ENCODE data around the gene BPIFA2.

BPIFA2 gene

DNA sequence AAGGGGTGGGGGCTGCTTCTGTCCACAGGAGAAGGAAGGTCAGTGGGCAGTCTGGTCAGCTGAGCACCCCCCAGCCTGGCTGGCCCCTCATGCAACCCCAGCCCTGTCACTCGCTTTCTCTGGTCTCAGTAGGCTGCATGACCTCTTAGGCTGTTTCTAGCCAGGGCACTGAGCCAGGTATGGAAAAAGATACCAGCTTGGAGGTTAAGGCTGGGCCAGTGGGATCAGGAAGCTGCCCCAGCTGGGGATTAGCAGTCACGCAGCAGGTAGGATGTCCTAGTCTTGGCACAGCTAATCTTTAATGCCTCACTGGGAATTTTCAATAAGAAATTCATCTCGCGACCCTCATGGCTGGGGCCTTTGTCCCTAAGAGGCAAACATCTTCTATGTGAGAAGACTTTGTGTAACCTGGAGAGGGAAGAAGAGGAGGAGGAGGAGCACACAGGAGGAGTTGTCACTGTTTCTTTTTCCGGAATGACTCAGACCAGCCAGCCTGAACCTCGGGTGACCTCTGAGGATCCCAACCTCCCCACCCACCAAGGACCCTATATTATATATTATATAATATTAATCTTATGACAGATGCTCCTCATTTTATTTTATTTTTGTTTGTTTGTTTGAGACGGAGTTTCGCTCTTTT, 2.4 kb upstream of the BPIFA2 start:
- H3K9ac ChIP-seq (ENCODE audit: low read length), result no peak overlapping the region

DNA sequence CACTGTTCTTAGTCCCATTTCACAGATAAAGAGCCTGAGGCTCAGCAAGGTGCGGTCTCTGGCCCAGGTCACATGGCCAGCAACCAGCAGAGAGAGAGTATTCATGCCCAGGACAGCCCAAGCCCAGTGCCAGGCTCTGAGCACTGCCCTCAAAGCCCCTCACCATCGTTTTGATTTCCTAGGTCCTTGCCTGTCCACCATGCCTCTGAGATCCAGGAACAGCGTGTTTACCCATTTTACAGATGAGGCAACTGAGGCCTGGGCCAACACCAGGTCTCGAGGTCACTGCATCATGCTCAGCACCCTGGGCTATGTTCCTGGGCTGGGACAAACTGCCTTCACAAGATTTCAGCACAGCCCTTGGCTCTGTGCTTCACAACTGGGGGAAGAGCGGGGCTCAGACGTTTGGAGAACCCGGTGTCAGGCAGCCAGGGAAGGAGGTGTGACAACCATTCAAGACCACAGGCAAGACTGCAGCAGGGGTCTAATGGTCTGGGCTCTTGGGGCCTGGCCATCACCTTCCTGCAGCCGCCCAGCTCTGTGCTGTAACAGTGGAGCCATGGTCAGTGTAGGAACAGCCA, 1.3 kb upstream of the BPIFA2 start:
- no peaks in the 10 kb centered on the region for H3K79me2 ChIP-seq (ENCODE audit: low read length)
- TF ChIP-seq EZH2 (optimal IDR thresholded peaks at IDR 0.05; ENCODE audit: low read depth, low read length) (no peak), EZH2phosphoT487 (IDR thresholded peaks at IDR 0.05; ENCODE audit: low read length) (no peak), CTCF (IDR thresholded peaks at IDR 0.05; ENCODE audit: low read length) (no peak)
- no peak overlapping the region for H3K27ac ChIP-seq (ENCODE audit: low read length)
- H3K9me3 ChIP-seq (replicated peaks; ENCODE audit: insufficient read depth, low read length), result no peaks in the 10 kb centered on the region
- H3K36me3 ChIP-seq (replicated peaks; ENCODE audit: insufficient read depth, low read length), result no peaks in the 10 kb centered on the region
- peaks cover 46% of the 10 kb centered on the region; the same call in 1 of the 2 replicates for H3K27me3 ChIP-seq (replicated peaks; ENCODE audit: insufficient read depth, low read length)
- H4K20me1 ChIP-seq (ENCODE audit: insufficient read depth, low read length), result no peaks in the 10 kb centered on the region
- H3K9ac ChIP-seq (ENCODE audit: low read length), result no peak overlapping the region
- H2AFZ ChIP-seq (ENCODE audit: low read length), result no peak overlapping the region
- H3K4me2 ChIP-seq (ENCODE audit: low read depth, low read length), result no peak overlapping the region
- DNase-seq, result no peak
- H3K9me2 ChIP-seq (replicated peaks; ENCODE audit: insufficient read depth, low read length), result no peaks in the 10 kb centered on the region
- no peaks in the 10 kb centered on the region for H3F3A ChIP-seq (ENCODE audit: insufficient read depth, low read length)
- no peak overlapping the region for H3K4me3 ChIP-seq (ENCODE audit: low read length)
- no peaks in the 10 kb centered on the region for H3K4me1 ChIP-seq (ENCODE audit: low read length)

More for the DNA sequence above, 2.4 kb upstream of the BPIFA2 start:
- Histone ChIP-seq H3K27ac (ENCODE audit: low read length) (no peak overlapping the region), H2AFZ (ENCODE audit: low read length) (no peak overlapping the region), H3K9me3 (replicated peaks; ENCODE audit: insufficient read depth, low read length) (no peaks in the 10 kb centered on the region), H3F3A (ENCODE audit: insufficient read depth, low read length) (no peaks in the 10 kb centered on the region), H3K9me2 (replicated peaks; ENCODE audit: insufficient read depth, low read length) (no peaks in the 10 kb centered on the region), H3K27me3 (replicated peaks; ENCODE audit: insufficient read depth, low read length) (peaks cover 55% of the 10 kb centered on the region; the same call in 1 of the 2 replicates), H3K4me2 (ENCODE audit: low read depth, low read length) (no peak overlapping the region), H3K4me1 (ENCODE audit: low read length) (no peaks in the 10 kb centered on the region), H3K36me3 (replicated peaks; ENCODE audit: insufficient read depth, low read length) (no peaks in the 10 kb centered on the region), H4K20me1 (ENCODE audit: insufficient read depth, low read length) (no peaks in the 10 kb centered on the region), H3K79me2 (ENCODE audit: low read length) (no peaks in the 10 kb centered on the region), H3K4me3 (ENCODE audit: low read length) (no peak overlapping the region)
- TF ChIP-seq CTCF (IDR thresholded peaks at IDR 0.05; ENCODE audit: low read length) (no peak), EZH2phosphoT487 (IDR thresholded peaks at IDR 0.05; ENCODE audit: low read length) (no peak), EZH2 (optimal IDR thresholded peaks at IDR 0.05; ENCODE audit: low read depth, low read length) (no peak)
- DNase-seq, result no peak

DNA sequence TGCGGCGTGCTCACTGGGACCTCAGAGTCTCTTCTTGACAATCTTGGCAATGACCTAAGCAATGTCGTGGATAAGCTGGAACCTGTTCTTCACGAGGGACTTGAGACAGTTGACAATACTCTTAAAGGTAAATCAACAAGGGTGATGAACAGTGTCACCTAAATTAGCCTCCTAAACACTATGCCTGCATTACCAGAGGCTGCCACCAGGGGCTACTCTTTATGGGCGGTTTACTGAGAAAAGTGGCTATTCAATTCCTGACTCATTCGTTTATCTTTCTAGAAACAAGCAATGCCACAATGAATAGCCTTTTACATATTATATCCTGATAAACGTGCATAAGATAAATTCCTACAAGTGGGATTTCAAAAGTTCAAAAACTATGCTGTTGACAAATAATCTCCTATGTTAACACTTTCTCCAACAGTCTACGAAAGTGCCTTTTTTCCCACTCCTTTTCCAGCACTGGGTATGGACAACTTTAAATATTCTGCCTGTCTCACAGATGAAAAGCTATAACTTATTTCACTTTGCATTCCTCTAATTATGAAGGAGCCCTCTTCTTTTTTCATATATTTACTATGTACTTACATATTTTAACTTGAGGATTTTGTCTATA, 1.3 kb downstream of the BPIFA2 start:
- H3K9me3 ChIP-seq (replicated peaks; ENCODE audit: insufficient read depth, low read length), result no peaks in the 10 kb centered on the region
- H3F3A ChIP-seq (ENCODE audit: insufficient read depth, low read length), result no peaks in the 10 kb centered on the region
- H3K27me3 ChIP-seq (replicated peaks; ENCODE audit: insufficient read depth, low read length), result peaks cover 46% of the 10 kb centered on the region
- no peaks in the 10 kb centered on the region for H3K36me3 ChIP-seq (replicated peaks; ENCODE audit: insufficient read depth, low read length)
- H3K27ac ChIP-seq (ENCODE audit: low read length), result no peak overlapping the region
- H3K4me2 ChIP-seq (ENCODE audit: low read depth, low read length), result no peak overlapping the region
- no peak overlapping the region for H2AFZ ChIP-seq (ENCODE audit: low read length)
- H3K9ac ChIP-seq (ENCODE audit: low read length), result no peak overlapping the region
- peak; percentile 31 for DNase-seq
- no peaks in the 10 kb centered on the region for H4K20me1 ChIP-seq (ENCODE audit: insufficient read depth, low read length)
- H3K4me1 ChIP-seq (ENCODE audit: low read length), result no peaks in the 10 kb centered on the region
- H3K4me3 ChIP-seq (ENCODE audit: low read length), result no peak overlapping the region
- H3K79me2 ChIP-seq (ENCODE audit: low read length), result no peaks in the 10 kb centered on the region
- no peaks in the 10 kb centered on the region for H3K9me2 ChIP-seq (replicated peaks; ENCODE audit: insufficient read depth, low read length)
- TF ChIP-seq EZH2 (optimal IDR thresholded peaks at IDR 0.05; ENCODE audit: low read depth, low read length) (no peak), CTCF (IDR thresholded peaks at IDR 0.05; ENCODE audit: low read length) (peak; percentile 61)

Data from MM.1S (cell line).